HG02981 (cell line): ENCODE measurements around the gene SLC35G6.
"Not testable (repeated sequence)": the region's sequence is repeated elsewhere in the genome, so short reads cannot be mapped to it uniquely, and the experiment has no call there.

Source experiments
- ATAC-seq: cut with Tn5 transposase; IDR thresholded peaks from one replicate; pipeline ENCODE4 v1.9.1; 2021; ENCODE audit warnings: mild to moderate bottlenecking, moderate library complexity; ENCODE audit not compliant: unreplicated experiment

SLC35G6 gene

GRCh38 chr17:7459961-7460545 is 21.2 kb upstream of the SLC35G6 start:
- no peak for ATAC-seq

GRCh38 chr17:7460850-7461660 is 20.2 kb upstream of the SLC35G6 start:
- ATAC-seq: no peak

GRCh38 chr17:7462474-7463371 is 18.5 kb upstream of the SLC35G6 start:
- ATAC-seq: no peak

- ATAC-seq: no peak
Measured at GRCh38 chr17:7463372-7463846, 17.8 kb upstream of the SLC35G6 start.

GRCh38 chr17:7464081-7464480 is 17.2 kb upstream of the SLC35G6 start:
- ATAC-seq: no peak

GRCh38 chr17:7465597-7466275 is 15.5 kb upstream of the SLC35G6 start:
- no peak for ATAC-seq

- ATAC-seq: no peak
Measured at GRCh38 chr17:7466318-7466638, 15.0 kb upstream of the SLC35G6 start.

GRCh38 chr17:7466639-7467341 is 14.5 kb upstream of the SLC35G6 start:
- no peak for ATAC-seq

- no peak for ATAC-seq
Measured at GRCh38 chr17:7467498-7467897, 13.7 kb upstream of the SLC35G6 start.

- no peak for ATAC-seq
Measured at GRCh38 chr17:7468290-7468689, 13.0 kb upstream of the SLC35G6 start.

GRCh38 chr17:7468804-7469389 is 12.3 kb upstream of the SLC35G6 start:
- ATAC-seq: no peak

GRCh38 chr17:7469843-7470242 is 11.4 kb upstream of the SLC35G6 start:
- not testable (repeated sequence) for ATAC-seq

- not testable (repeated sequence) for ATAC-seq
Measured at GRCh38 chr17:7470457-7470973, 10.7 kb upstream of the SLC35G6 start.

- ATAC-seq: no peak
Measured at GRCh38 chr17:7471729-7472128, 9.5 kb upstream of the SLC35G6 start.

GRCh38 chr17:7474767-7475166 is 6.5 kb upstream of the SLC35G6 start:
- not testable (repeated sequence) for ATAC-seq

GRCh38 chr17:7475764-7476422 is 5.4 kb upstream of the SLC35G6 start:
- ATAC-seq: no peak

GRCh38 chr17:7476494-7476893 is 4.8 kb upstream of the SLC35G6 start:
- ATAC-seq: no peak

- ATAC-seq: no peak
Measured at GRCh38 chr17:7476951-7477350, 4.3 kb upstream of the SLC35G6 start.
